ENCODE results near the gene KLHL22. TPM values are rescaled to one million over a fixed set of nuclear protein-coding genes. Genes with fewer than 3 reads are reported as not detected.
"Not testable (repeated sequence)": the region's sequence is repeated elsewhere in the genome, so short reads cannot be mapped to it uniquely, and the experiment has no call there.

The KLHL22 gene
- total and polyA plus RNA-seq, 8 donors: 9.9 to 22.9 (median 13.2) TPM

- peaks cover 0 to 3% (median 3%) of the 10 kb centered on the region in 3 donors for H3K4me1 ChIP-seq
- intact Hi-C loops (cut with DNase I): loop anchor here in 1 of 3 donors (10.0 kb wide), 1 partner anchor 73 kb away; the partner anchor contains the start of gene KLHL22
- H3K4me3 ChIP-seq: no peak overlapping the region
- H3K36me3 ChIP-seq: no peaks in the 10 kb centered on the region
- no peaks in the 10 kb centered on the region for H3K9me3 ChIP-seq
- DNase-seq (no peak), FAIRE-seq (no peak), ATAC-seq (no peak)
- peaks cover 0 to 7% (median 0%) of the 10 kb centered on the region in 4 donors for H3K27me3 ChIP-seq
- H3K27ac ChIP-seq: no peak overlapping the region
- 80 to 81% methylated on average over 7 of the region's 7 CpGs for WGBS, 2 donors
- no peak for TF ChIP-seq CTCF (IDR thresholded peaks at IDR 0.05)
Observed at GRCh38 chr22:20421507-20421874, 74.1 kb downstream of the KLHL22 start.

- Histone ChIP-seq H3K27ac (no peak overlapping the region), H3K9me3 (no peaks in the 10 kb centered on the region), H3K36me3 (no peaks in the 10 kb centered on the region), H3K4me3 (no peak overlapping the region), H3K27me3 (no peaks in the 10 kb centered on the region), H3K4me1 (peaks cover 0 to 3% (median 0%) of the 10 kb centered on the region in 3 donors)
- FAIRE-seq (no peak), DNase-seq (no peak), ATAC-seq (no peak)
- no peak for TF ChIP-seq CTCF (IDR thresholded peaks at IDR 0.05)
- intact Hi-C loops (cut with DNase I): loop anchor here in 1 of 3 donors (10.0 kb wide), 1 partner anchor 75 kb away; the partner anchor contains the start of gene KLHL22
- WGBS, 2 donors: 91 to 93% methylated on average over 11 of the region's 11 CpGs
Observed at GRCh38 chr22:20420157-20420842, 75.3 kb downstream of the KLHL22 start.

GRCh38 chr22:20419664-20419951, 76.0 kb downstream of the KLHL22 start:
- Histone ChIP-seq H3K27ac (no peak overlapping the region), H3K9me3 (no peaks in the 10 kb centered on the region), H3K36me3 (no peaks in the 10 kb centered on the region), H3K4me3 (no peak overlapping the region), H3K4me1 (peaks cover 0 to 3% (median 0%) of the 10 kb centered on the region in 3 donors), H3K27me3 (no peaks in the 10 kb centered on the region)
- no peak for ATAC-seq
- TF ChIP-seq CTCF (IDR thresholded peaks at IDR 0.05): no peak
- DNase-seq: no peak
- FAIRE-seq: no peak
- intact Hi-C loops (cut with DNase I): no loop called here
- WGBS, 2 donors: 95 to 97% methylated on average over 2 of the region's 2 CpGs

DNA sequence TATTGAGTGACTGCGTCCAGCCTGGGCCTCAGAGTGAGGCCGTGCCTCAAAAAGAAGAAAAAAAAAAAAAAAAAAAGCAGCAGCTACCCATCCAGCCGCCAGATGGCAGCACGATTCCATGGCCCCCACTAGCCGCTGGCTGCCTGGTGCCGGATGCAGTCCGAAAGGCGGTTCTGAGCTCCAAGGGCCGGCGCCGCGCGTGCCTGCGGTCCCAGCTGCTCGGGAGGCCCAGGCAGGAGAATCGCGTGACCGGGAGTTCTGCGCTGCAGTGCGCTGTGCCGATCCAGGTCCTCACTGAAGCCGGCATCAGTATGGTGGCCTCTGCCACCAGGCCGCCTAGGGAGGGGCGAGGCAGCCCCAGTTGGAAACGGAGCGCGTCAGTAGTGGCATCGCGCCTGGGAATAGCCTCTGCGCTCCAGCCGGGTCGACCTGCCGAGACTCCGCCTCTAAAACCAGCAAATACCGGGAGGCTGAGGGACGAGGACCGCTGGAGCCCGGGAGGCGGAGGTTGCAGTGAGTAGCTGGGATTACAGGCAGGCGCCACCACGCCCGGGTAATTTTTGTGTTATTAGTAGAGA, 77.3 kb downstream of the KLHL22 start:
- Histone ChIP-seq H3K4me3 (peak overlapping the region in 3 of 4 donors; percentile 25 to 45 (median 28)), H3K27me3 (no peaks in the 10 kb centered on the region), H3K36me3 (no peaks in the 10 kb centered on the region), H3K4me1 (peaks cover 0 to 2% (median 0%) of the 10 kb centered on the region in 3 donors), H3K9me3 (no peaks in the 10 kb centered on the region), H3K27ac (no peak overlapping the region)
- TF ChIP-seq CTCF (IDR thresholded peaks at IDR 0.05): peak; percentile 67 to 81 (median 74)
- ATAC-seq (peak; percentile 88 to 95 (median 94)), FAIRE-seq (no peak), DNase-seq (peak; percentile 62 to 89 (median 80))
- intact Hi-C loops (cut with DNase I): no loop called here
- 15 to 17% methylated on average over 41 to 42 of the region's 42 CpGs for WGBS, 2 donors

DNA sequence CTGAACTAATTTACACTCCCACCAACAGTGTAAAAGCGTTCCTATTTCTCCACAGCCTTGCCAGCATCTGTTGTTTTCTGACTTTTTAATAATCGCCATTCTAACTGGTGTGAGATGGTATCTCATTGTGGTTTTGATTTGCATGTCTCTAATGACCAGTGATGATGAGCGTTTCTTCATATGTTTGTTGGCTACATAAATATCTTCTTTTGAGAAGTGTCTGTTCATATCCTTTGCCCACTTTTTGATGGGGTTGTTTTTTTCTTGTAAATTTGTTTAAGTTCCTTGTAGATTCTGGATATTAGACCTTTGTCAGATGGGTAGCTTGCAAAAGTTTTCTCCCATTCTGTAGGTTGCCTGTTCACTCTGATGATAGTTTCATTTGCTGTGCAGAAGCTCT, 79.9 kb downstream of the KLHL22 start:
- H3K4me1 ChIP-seq; H3K36me3 ChIP-seq; DNase-seq; ATAC-seq; H3K9me3 ChIP-seq; FAIRE-seq; intact Hi-C loops (cut with DNase I); H3K27me3 ChIP-seq; H3K4me3 ChIP-seq; H3K27ac ChIP-seq: not testable (repeated sequence)
- 70 to 72% methylated on average over 3 of the region's 3 CpGs for WGBS, 2 donors

- ATAC-seq: not testable (repeated sequence)
- 78 to 88% methylated on average over 3 of the region's 3 CpGs for WGBS, 2 donors
Observed at GRCh38 chr22:20415241-20415640, 80.4 kb downstream of the KLHL22 start.

More at GRCh38 chr22:20415241-20415640, 80.4 kb downstream of the KLHL22 start:
- DNase-seq; FAIRE-seq; H3K27me3 ChIP-seq; H3K9me3 ChIP-seq; intact Hi-C loops (cut with DNase I); H3K27ac ChIP-seq; H3K36me3 ChIP-seq; H3K4me1 ChIP-seq; H3K4me3 ChIP-seq: not testable (repeated sequence)

All from pancreas (tissue), 10 donors.